CD4-positive, alpha-beta T cell treated with Interleukin-15 for 4 hours (primary cell): ENCODE data around the gene STAM2.
"Not testable (repeated sequence)": the region's sequence is repeated elsewhere in the genome, so short reads cannot be mapped to it uniquely, and the experiment has no call there.

ENCODE experiments used
- DNase-seq: peaks from one replicate; pipeline ENCODE4 v3.0.0-alpha.2; 2020; ENCODE audit warnings: low spot score

The STAM2 gene

DNA sequence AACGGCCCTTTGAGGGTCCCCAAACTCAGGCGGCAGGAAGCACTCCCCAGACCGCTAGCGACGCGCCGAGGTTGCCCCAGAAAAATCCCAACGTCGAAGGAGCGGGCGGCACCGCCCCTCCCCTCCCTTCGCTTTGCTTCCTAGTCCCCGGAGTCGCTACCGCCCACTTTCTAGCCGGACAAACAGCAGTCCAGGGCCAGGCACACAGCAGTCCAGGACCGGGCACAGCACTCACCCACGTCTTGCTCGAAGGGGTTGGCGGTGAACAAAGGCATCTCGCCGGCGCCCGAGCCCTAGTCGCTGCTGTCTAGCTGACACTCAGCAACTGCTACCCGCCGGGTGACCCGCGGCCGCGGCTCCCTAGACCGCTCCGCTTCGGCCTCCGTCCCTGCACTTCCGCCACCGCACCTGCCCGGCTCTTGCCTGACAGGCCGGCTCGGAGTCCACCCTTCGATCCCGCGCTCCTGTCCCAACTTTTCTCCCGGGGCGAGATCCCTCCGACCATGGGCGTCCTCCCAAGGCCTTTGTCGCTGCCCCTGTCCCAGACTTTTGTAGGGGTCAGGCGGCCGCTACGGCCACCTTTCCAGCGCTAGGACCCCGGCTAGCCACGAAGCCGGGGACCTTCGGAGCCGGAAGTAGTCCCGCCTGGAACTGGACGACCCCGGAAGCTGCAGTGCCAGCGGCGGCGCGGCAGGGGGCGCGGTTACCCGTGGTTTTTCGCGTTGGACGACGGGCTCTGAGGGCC is at the start of gene STAM2:
TSS of gene STAM2 (minus strand) at position 396 of the 745 bp plus-strand sequence. CDS start at position 275, 121 bp downstream.
- DNase-seq, result peak; percentile 95

DNA sequence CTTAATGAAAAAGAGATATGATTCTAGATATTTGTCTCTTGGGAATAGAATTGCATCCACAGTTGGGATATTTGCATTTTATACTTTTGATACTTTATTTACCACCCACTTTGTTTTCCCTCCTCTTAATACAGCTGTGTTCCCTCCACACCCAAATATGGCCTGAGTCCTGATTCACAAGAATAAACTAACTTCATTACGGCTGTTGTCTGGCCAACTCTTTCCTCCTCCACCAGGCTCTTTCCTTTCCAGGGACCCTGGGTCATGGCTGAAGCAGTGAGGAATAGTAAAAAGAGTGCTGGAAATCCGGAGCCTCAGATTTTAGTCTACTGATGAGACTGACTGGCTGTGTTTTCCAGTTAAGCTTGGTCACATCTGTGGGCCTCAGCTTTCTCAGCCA is 48.4 kb upstream of the STAM2 start:
- DNase-seq, result no peak

DNA sequence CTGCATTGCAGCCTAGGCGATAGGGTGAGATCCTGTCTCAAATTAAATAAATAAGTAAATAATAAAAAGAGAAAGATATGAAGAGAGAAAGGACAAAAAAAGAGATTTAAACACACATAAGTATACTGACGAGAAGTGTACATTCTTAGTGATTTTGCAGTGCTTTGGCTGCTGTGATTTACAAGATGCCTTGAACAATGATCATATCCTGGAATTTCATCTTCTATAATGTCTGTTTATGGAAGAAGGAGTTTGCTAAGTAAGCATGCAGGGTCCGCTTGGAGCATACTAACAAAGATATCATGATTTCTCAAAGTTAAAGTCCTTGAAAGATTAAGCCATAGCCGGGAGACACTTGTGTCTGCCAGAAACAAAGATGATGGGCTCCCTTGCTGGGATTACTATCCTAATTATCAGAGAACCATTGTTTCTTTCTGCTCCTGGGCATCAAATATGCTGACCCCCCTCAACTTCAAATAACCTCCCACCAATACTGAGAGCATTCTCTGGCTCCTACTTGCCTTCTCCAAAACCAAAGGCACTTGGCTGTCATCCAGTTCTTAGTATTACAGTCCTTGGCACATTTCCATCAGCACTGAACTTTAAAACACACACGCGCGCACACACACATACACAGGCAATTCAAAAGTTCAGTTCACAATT is 47.5 kb upstream of the STAM2 start:
- no peak for DNase-seq

- DNase-seq, result no peak
Measured at GRCh38 chr2:152221839-152222238, 46.3 kb upstream of the STAM2 start.

- DNase-seq, result no peak
Measured at GRCh38 chr2:152219077-152219828, 43.7 kb upstream of the STAM2 start.

GRCh38 chr2:152201466-152201830 is 25.9 kb upstream of the STAM2 start:
- DNase-seq, result no peak

- DNase-seq, result no peak
Measured at GRCh38 chr2:152200565-152201465, 25.3 kb upstream of the STAM2 start.

GRCh38 chr2:152200101-152200500 is 24.5 kb upstream of the STAM2 start:
- no peak for DNase-seq

DNA sequence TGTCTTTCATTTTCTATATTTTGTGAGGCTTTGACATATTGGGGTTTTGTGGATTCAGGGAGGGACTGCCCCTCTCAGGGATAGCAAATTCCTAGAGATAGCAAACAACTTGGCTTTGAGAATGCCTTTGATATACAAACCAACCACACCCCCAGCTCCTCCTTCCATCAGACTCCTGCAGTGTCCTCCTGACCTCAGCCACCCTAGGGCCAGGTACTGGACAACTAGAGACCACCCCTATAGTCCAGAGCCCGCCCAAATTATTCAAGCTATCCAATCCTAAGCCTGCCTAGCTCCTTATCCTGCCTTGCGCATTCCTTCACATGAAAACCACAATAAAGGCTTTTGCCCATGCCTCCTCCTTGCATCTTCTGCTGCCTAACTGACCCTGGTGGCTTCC is 22.9 kb upstream of the STAM2 start:
- no peak for DNase-seq

DNA sequence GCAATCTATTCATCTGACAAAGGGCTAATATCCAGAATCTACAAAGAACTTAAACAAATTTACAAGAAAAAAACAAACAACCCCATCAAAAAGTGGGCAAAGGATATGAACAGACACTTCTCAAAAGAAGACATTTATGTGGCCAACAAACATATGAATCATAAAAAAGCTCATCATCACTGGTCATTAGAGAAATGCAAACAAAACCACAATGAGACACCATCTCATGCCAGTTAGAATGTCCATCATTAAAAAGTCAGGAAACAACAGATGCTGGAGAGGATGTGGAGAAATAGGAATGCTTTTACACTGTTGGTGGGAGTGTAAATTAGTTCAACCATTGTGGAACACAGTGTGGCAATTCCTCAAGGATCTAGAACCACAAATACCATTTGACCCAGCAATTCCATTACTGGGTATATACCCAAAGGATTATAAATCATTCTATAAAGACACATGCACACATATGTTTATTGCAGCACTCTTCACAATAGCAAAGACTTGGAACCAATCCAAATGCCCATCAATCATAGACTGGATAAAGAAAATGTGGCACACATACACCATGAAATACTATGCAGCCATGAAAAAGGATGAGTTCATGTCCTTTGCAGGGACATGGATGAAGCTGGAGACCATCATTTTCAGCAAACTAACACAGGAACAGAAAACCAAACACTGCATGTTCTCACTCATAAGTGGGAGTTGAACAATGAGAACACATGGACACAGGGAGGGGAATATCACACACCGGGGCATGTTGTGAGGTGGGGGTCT is 22.1 kb upstream of the STAM2 start:
- not testable (repeated sequence) for DNase-seq

DNA sequence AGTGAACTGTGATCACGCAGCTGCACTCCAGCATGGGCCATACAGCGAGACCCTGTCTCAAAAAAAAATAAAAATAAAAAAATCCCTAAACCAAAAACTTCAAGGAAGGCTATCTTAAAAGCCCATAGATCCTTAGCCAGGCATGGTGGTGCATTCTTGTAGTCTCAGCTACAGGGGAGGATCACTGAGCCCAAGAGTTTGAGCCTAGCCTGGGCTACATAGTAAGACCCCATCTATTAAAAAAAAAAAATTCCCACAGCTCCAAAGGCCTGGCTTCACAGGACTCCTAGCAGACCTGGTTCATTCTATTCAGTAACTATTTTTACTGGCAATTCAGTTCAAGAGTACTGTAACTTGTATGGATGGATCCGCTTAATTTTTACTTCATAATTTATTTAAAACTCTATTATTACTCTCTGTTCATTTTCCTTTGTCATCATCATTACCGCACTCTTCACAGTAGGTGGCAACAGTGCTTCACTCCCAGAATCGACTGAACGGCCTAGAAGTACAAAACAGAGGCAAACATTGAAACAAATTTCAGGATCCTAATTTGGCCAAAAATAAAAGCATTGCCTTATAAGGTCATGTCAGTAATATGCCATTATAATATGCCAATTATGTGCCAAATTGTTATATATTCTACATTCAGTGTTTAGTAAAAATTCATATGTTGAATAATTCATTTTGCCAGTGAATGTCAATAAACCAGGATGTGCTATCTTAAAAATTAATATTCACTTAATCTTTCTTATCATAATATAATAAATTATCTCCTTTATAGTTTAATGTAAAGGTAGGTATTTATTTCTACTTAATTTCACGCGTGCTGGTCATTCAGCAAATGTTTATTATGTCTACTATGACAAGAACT is 14.3 kb upstream of the STAM2 start:
- peak; percentile 3 for DNase-seq

DNA sequence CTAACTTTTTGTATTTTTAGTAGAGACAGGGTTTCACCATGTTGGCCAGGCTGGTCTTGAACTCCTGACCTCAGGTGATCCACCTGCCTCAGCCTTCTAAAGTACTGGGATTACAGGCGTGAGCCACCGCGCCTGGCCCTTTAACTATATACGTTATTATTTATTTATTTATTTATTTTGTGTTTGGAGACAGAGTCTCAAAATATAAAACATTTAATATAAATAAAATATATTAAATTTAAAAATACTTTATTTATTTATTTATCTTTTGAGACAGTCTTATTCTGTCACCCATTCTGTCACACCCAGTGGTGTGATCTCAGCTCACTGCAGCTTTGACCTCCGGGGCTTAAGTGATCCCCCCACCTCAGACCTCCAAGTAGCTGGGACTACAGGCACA is 11.2 kb upstream of the STAM2 start:
- DNase-seq, result not testable (repeated sequence)

DNA sequence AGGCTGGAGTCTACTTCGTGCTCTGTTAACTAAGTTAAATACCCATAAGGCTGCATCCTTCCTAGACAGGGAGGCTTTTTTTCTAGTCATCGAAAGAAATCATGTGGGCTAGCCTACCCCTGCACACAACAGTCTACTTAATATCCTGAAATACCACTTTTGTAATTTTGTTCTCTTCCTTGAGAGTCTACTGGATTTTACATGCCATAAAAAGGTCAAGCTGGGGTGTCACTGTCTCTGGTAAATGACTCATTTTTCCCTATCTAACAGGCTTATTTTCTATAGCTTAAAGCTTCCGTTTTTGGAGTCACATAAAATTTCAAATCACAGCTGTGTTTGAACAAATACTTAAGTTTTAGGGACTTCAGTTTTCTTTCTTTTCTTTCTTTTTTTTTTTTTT is 10.7 kb upstream of the STAM2 start:
- no peak for DNase-seq

- no peak for DNase-seq
Measured at GRCh38 chr2:152183401-152184073, 8.0 kb upstream of the STAM2 start.

GRCh38 chr2:152177667-152178066 is 2.1 kb upstream of the STAM2 start:
- DNase-seq, result not testable (repeated sequence)

DNA sequence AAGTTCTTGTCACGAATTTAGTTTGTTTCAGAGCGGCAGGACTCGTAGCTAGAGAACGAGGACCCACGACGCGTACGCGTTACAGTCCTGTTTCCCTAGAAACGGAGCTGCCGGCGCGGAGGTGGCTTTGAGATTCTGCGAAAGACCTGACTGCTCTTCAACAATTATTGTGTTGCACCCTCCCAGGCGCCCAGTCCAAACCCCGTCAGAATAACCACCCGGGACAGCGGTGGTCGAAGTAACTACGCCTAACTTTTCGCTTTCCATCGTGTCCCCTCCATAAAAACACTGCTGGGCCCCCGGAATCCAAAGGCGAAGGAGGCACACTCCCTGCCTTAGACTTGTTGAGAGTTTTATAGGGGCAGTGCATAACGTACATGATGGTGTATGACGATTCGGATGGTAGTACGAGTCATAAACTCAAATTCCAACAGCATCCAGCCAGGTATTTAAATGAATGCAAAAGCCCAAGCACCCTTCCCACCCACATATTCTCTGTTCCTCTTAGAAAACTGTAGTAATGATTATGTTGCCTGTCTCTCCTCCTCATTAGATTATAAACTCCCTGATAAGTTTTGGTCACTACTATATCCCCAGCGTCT is 651 bp upstream of the STAM2 start:
- no peak for DNase-seq

DNA sequence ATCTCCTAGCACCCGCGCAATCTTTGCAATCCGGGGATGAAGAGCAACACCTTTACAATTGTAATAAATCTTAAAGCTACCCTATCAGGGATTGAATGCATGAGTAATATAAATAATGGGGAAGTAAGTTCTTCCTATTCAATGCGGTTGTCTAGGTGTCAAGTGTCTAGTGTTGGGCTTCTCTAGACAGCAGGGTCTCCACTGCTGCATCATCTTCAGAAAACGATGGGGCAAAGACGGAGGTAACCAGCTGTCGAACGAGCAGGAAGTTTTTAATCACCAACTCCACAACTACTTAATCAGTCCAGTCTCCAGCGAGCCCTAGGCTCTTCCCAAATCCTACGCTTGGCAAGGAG is 573 bp downstream of the STAM2 start:
- DNase-seq, result peak; percentile 6

GRCh38 chr2:152174574-152174973 is 989 bp downstream of the STAM2 start:
- DNase-seq, result no peak

- no peak for DNase-seq
Measured at GRCh38 chr2:152173831-152174230, 1.7 kb downstream of the STAM2 start.
